Keratinocyte (primary cell): ENCODE measurements around the gene TPO.

Source experiments
- EZH2 ChIP-seq: IDR thresholded peaks from one replicate; pipeline ENCODE4 v1.6.1; 2012; ENCODE audit warnings: inconsistent platforms, mild to moderate bottlenecking, low read length, moderate library complexity
- TF ChIP-seq, protein P1 (sequence below), 3 experiments: IDR thresholded peaks in 1 of 3; conservative IDR thresholded peaks in 1 of 3; optimal IDR thresholded peaks in 1 of 3; 2 replicates in 2 of 3; 3 replicates in 1 of 3; pipeline versions ENCODE3 to v1.5.1; 2011; ENCODE audit warnings: low read length in 3 of 3, mild to moderate bottlenecking in 3 of 3, moderate library complexity in 2 of 3, control low read depth in 1 of 3, inconsistent platforms in 1 of 3; ENCODE audit not compliant: insufficient read depth in 2 of 3; ENCODE audit errors: extremely low read depth in 1 of 3

DNA sequence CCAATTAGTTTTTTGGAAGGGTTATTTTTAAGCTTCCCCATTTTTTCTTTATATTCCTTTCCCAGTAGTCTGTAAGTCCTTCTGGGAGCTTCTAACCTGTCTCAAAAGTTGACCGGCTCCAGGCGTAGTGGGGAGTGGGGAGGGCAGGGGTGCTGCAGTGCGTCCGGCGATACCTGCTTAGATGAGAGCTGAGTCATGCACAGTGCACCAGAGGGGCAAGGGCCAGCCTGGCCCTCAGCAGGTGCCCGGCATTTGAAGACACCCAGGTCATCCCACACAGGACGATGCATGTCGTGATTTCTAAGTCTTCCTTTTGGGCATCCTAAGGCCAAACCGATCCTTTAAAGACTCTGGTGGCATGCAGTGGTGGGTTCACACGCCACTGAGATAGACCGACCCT is 73.4 kb downstream of the TPO start:
- TF ChIP-seq, protein P1, sequence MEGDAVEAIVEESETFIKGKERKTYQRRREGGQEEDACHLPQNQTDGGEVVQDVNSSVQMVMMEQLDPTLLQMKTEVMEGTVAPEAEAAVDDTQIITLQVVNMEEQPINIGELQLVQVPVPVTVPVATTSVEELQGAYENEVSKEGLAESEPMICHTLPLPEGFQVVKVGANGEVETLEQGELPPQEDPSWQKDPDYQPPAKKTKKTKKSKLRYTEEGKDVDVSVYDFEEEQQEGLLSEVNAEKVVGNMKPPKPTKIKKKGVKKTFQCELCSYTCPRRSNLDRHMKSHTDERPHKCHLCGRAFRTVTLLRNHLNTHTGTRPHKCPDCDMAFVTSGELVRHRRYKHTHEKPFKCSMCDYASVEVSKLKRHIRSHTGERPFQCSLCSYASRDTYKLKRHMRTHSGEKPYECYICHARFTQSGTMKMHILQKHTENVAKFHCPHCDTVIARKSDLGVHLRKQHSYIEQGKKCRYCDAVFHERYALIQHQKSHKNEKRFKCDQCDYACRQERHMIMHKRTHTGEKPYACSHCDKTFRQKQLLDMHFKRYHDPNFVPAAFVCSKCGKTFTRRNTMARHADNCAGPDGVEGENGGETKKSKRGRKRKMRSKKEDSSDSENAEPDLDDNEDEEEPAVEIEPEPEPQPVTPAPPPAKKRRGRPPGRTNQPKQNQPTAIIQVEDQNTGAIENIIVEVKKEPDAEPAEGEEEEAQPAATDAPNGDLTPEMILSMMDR (optimal IDR thresholded peaks at IDR 0.05 in 1 of 3, IDR thresholded peaks at IDR 0.05 in 1 of 3, conservative IDR thresholded peaks at IDR 0.05 in 1 of 3; ENCODE audit: extremely low read depth in 1 of 3, insufficient read depth in 2 of 3, low read length in 3 of 3), result no peak
- TF ChIP-seq EZH2, result no peak
